ENCODE data around the gene PON1.

PON1 gene

DNA sequence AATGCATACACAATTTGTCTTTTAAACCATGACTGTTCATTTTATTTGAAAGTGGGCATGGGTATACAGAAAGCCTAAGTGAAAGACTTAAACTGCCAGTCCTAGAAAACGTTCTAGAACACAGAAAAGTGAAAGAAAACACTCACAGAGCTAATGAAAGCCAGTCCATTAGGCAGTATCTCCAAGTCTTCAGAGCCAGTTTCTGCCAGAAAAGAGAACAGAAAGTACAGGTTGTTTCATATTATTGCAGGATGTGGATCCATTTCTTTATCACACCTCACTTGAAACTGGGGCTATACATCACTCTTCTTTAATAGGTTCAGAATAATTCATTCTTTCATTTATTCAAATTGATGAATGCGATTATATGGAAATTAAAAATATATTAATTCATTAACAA lies 7.7 kb downstream of the PON1 start:
- no peak for DNase-seq

DNA sequence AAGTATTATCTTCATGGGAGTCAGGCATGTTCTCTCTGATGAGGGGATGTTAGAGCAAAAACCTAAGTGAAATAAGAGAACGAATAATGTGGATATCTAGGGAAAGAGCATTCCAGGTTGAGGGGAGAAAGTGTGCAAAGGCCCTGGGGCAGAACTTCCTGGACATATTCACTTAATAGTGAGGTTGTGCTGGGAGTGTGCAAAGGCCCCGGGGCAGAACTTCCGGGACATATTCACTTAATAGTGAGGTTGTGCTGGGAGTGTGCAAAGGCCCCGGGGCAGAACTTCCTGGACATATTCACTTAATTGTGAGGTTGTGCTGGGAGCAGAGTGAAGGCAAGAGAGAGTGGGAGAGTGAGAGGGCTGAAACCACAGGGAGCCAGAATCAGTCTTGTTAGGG lies 11.8 kb downstream of the PON1 start:
- DNase-seq: no peak

DNA sequence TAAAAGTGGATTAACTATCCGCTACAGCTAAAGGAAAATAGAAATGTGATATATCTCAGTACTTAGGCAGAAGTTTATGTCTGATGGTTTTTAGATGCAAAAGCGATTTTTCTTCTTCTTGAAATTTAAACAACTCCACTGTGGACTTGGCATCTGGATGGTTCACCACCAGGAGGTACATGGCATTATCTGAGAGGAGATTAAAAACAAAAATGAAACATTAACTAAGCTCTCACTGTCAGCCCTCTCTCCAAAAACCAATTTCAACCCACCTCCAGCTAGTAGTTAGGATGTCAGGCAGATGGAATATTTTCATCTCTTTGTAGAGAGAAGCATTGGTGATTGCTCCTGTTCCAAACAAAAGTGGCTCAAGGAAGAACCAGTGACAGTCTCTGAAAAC lies 12.9 kb downstream of the PON1 start:
- no peak for DNase-seq

DNA sequence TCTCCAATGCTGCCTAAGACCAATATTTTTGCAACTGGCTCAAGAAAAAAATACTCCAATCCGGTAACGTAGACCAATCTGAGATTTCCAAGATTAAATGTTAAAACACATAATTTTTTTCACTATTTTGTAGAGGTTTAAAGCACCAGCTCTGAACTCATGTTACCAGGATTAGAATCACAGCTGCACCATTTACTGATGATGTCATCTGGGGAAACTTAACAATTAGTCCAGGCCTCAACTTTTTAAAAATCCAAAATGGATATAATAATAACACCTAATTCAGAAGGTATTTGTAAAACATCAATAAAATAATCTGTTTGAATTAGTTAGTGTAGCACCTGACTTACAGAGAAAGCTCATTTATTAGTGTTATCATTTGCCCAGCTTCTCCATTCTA lies 14.4 kb downstream of the PON1 start:
- DNase-seq: no peak

- DNase-seq: no peak
These were observed 19.3 kb downstream of the PON1 start for GRCh38 chr7:95304990-95305389.

DNA sequence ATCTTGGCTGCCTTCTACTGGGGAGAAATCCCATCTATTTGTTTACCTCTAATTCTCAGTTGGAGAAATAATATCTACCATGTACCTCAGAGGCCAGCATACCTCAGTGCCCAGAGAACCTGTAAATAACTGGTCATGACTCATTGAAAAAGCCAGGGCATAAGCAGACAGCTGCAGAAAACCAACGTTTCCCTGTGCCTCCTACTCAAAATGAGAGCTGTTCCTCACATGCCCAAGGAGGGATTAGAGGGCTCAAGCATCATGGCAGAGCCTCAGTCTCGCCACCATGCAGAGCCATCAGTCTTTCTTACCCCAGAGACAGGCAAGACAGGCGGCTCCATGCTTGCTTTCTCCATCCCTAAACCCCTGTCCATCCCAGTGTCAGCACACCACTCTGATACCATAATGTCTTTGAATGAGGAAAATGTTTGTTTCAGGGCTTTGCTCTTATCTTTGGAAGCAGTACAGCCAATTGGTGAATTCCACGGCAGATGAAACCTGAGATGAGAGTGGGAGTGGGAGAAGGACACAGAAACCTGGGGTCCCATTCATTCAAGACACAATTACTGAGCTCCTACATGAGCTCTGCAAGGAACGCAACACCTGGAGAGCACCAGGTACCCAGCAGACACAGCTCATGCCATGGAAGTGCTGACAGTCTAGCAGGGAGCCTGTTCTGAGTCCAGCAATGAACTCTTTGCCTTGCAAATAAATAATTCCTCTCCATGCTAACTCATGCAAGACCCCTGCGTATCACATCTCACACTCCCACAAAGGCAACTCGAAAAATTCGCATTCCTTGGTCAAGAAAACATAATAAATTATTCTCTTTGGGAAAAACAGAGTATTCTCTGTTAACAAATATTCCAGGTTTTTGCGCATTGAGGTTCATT lies 21.1 kb downstream of the PON1 start:
- no peak for DNase-seq

- no peak for DNase-seq
These were observed 26.2 kb downstream of the PON1 start for GRCh38 chr7:95298091-95298490.

DNA sequence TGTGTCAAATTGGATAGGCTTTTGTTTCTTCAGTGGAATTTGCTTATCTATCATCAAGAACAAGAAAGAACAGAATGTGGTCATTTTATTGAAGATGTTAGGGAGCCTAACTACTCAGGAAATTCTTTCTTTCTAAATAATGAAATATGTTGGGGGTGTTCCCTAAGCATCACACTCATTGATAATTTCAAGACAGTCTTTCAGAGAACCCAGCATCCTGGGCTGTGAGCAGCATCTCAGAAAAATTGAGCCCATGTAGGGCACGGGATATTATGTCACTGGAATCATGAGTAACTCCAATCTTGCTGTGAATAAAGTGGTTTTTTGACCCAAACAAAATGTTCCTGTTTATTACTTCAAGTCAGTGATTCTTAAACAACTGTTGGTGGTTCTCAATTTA lies 27.3 kb downstream of the PON1 start:
- DNase-seq: no peak

GRCh38 chr7:95296456-95296855 lies 27.9 kb downstream of the PON1 start:
- DNase-seq: no peak

DNA sequence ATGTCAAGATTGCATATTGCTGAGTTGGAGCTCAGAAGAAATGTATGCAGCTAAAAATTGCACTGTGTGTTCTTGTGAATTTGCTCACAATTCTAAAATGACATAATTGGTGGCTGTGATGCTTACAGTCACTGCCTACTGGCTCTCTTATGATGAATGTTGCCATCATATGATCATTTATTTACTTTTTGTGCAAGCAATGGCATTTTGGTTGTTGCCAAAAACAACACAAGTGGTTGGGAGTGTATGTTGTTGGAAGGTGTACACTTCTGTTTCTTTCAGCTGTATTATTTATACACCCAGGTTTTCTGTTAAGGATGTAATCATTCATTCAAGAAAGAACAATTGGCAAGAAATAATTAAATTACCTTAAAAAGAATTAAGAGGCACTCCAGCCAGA lies 28.9 kb downstream of the PON1 start:
- no peak for DNase-seq

DNA sequence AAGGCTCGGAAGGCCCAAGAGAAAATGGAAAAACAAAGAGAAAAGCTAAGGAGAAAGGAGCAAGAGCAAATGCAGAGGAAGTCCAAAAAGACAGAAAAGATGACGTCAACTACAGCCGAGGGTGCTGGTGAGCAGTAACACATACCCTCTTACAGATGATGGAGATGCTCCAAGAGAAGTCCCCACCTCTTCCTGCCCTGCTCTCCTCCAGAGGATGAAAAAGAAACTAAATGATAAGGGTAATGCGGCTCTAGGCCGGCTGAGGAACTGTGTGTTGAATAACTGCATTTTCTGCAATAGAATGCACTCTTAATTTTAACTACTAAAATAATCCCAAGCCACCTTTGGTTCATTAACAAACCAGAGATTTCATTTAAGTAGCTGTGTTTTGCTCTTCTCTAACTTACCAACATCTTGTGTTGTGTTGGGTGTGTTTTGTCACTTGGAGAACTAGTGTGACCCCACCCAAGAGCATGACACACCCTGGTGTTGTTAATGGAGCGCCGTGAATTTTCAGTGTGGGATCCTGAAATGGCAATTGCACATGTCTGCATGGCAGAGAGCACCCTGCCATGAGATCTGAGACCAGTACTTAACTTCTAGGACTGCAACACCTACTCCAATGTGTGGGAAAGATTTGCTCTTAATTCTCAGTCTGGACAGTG lies 34.0 kb downstream of the PON1 start:
- DNase-seq: no peak

- DNase-seq: no peak
These were observed 38.2 kb downstream of the PON1 start for GRCh38 chr7:95286096-95286495.

GRCh38 chr7:95279417-95279816 lies 44.9 kb downstream of the PON1 start:
- no peak for DNase-seq

DNA sequence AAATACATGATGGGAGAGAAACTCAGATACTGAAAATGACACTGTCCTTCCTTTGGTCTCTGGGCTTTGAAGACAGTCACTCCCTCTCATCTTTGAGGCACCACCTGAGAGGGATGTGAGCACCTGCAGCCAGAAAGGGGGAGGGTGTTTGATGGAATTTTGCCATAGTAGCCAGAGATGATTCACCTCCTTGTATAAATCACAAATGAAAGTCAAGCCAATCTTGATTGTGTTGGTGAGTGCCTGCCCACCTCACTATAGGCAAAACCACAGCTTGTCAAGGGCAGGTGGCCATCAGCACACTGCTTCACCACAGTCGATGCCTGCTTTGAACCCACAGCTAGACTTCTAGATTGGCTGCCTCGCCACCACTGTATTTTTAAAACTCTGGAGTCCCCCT lies 48.2 kb downstream of the PON1 start:
- DNase-seq: no peak

DNA sequence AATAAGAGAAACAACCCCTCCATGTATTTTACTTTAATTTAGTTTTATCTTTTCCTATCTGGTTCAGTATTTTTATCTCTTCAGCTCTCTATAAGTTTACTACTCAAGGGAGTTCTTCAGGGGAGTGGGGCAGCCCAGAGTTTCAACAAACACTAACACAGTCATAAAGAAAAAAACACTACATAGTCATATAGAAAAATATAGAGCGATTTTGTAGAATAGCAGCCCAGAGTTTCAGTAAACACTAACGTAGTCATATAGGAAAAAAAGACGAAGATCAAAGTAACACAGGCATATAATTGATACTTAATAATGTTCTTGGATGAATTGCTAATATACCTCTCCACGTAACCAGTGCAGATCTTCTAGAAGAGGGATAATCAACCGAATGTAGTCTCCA lies 54.7 kb downstream of the PON1 start:
- DNase-seq: no peak

- DNase-seq: no peak
These were observed 56.6 kb downstream of the PON1 start for GRCh38 chr7:95267754-95268153.

GRCh38 chr7:95265634-95266033 lies 58.7 kb downstream of the PON1 start:
- no peak for DNase-seq

DNA sequence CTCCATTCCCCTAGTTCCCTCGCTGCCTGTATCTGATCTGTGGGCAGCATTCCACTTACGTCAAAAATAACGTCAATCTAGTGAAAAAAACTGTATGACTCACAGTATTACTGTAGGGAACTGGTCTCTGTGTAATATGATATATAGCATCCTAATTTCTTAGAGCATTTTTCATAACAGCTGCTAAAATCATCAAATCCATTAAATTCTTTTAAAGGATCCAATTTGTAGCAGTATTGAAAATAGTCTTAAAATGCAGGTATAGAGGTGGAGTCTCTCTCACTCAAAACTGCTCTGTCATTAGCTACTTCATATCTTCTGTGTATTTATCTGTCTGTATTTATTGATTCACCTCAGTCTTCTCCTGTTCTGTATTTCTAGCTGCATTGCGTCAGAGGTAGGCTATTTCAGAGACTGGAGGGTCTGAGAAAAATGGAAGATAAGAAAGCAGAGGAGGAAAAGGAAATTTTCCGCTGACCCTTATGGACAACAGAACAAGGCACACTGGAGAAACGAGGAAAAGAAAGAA lies 59.9 kb downstream of the PON1 start:
- no peak for DNase-seq

- peak; percentile 25 for DNase-seq
These were observed 60.5 kb downstream of the PON1 start for GRCh38 chr7:95263785-95264362.

- no peak for DNase-seq
These were observed 61.5 kb downstream of the PON1 start for GRCh38 chr7:95262875-95263274.

GRCh38 chr7:95261895-95262415 lies 62.4 kb downstream of the PON1 start:
- no peak for DNase-seq

GRCh38 chr7:95255691-95256090 lies 68.6 kb downstream of the PON1 start:
- DNase-seq: no peak

DNA sequence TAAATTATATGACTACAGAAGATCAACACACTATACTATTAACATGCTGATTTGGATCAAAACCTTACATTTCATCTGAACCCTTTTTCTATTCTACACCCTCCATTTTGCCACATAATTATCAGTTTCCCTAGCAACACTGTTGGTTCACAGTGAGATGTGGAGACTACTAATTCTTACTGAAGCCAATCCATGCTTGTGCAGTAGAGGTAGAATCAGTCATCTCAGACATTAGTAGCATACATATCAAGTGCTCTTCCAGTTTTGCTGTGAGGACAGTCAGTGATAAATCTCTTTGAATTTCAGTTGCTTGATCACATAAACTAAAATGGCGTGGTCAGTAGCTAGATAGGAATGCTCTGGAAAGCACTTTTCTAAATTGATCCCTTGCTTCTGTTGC lies 70.3 kb downstream of the PON1 start:
- DNase-seq: no peak

GRCh38 chr7:95251966-95252365 lies 72.4 kb downstream of the PON1 start:
- DNase-seq: no peak
